Right ventricle myocardium superior (tissue), 1 donor: ENCODE results near the gene COL4A3. TPM values are rescaled to one million over a fixed set of nuclear protein-coding genes. Genes with fewer than 3 reads are reported as not detected.

Experiments used
- ATAC-seq: fragments of 200-7000 bp; cut with Tn5 transposase; one replicate; pipeline ENCODE4 v1.9.1; 2020; ENCODE audit warnings: mild to moderate bottlenecking; ENCODE audit not compliant: poor library complexity
- DNase-seq: peaks from one replicate; pipeline ENCODE4 v3.0.0-alpha.2; 2020
- intact Hi-C: fragments of 100-400 bp; cut with DNase I; formaldehyde crosslinking; loops from one replicate; pipeline ENCODE4 v1.11.2; 2022
- long read RNA-seq: library from polyadenylated mRNA; unstranded; transcript quantifications from one replicate; pipeline ENCODE4 v2.0.0, GENCODE V29; 2021
- total RNA-seq: library from RNA; stranded (reverse); fragmentation: NEBNext Ultra II Directional; extraction: Animal tissue kit (Norgen Biotek cat#: 25700); gene quantifications from one replicate; pipeline ENCODE4 v1.2.1, GENCODE V29; 2021
- donor health status: DM: no; HTN: yes; CAD: no; lungs with severe emphysema.

COL4A3 gene
- 5.8 TPM for total RNA-seq
- long read RNA-seq, partial matches to known transcripts, result 6 of 6 reads
- long read RNA-seq, other reads (novel, unspliced or antisense), result 0 of 6 reads

DNA sequence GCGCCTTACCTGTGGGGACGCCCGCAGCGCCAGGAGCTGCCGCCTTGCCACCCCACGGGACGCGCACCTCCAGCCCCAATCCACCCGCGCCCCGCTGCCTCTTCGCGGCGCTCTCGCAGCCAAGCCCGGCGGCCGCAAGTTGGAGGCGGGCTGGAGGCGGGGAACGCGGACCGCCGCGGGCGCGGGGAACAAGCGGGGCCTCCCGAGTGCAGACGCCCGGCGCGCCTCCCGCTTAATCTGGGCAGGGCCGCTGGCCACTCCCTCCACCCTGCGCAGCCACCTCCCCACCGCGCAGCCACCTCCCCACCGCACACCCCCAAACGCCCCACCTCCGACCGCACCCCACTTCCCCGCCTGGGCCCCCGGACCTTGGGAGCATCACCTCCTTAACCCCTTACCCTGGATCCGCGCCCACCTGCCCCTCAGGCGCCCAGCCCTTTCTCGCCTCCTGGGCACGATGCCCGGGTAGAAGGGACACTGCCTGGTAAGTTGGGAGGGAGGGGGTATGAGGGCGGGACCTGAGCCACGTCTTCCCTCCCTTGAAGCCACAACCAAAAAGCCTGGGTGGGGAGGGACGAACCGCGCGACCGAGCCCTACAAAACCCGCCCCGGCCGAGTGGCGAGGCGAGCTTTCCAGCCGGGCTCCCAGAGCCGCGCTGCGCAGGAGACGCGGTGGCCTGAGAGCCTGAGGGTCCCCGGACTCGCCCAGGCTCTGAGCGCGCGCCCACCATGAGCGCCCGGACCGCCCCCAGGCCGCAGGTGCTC is at the start of gene COL4A3, which contains the start of gene COL4A4:
Gene COL4A3, plus strand, starts transcription at position 627 of the 765 bp plus-strand sequence. Its CDS starts 103 bp downstream, at position 730.
Gene COL4A4, minus strand, starts transcription at position 208 of the 765 bp plus-strand sequence. CDS start 16,722 bp downstream, outside the sequence.
- intact Hi-C loops, result no loop called here
- ATAC-seq (peak; percentile 95), DNase-seq (peak; percentile 86)

DNA sequence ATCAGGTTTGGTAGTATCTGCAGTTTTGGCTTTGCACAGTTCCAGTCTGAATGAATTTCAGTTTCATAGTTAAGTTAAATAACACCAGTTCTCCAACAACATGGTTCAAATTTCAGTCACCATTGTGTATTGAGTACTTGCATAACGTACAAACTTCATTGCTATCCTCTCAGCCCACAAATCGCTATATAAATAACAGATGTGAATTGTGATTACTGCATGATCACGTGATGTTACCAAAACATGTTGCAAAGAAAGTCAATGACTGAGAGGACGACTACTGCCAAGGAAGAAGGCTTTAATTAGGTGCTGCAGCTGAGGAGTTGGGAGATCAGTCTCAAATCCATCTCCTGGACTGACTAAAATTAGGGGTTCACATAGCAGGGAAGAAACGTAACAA is 48.7 kb upstream of the COL4A3 start:
- intact Hi-C loops, result no loop called here
- ATAC-seq (no peak), DNase-seq (no peak)

DNA sequence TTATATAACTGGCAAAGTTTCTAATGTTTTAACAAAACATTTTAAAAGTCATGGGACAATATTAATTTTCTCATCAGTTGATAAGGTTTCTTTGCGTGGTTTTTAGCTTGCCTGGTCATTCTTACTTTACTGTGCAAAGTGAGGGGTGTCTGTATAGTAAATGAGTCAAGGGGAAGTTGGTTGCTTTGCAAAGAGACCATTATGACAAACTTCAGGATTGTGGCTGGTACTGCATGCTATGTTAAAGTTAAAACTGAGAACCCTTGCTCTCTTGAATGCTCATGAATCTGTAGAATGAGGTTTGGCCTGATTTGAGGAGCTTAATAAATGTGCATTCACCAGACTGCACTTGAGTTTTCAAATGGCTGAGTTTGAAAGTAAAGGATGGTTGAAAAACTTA is 47.4 kb upstream of the COL4A3 start:
- intact Hi-C loops, result no loop called here
- DNase-seq (no peak), ATAC-seq (no peak)

DNA sequence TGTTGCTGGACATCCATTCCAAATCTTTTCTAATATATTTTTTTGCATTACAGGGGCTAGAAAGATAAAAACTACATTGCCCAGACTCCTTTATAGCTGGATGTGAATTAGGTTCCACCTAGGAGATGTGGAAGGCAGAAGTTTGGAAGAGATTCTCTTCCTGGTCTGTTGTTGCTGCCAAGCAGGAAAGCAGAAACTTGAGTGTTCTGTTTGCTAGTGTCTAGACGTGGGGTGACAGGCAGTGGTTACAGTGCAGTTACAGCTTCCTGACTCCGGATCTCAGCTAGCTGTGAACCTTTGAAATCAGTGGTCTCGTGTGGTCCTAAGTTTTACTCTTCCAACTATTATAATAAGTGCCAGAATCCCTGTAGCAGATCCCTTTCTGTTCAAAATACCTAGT is 46.6 kb upstream of the COL4A3 start:
- ATAC-seq (no peak), DNase-seq (no peak)
- intact Hi-C loops, result no loop called here

DNA sequence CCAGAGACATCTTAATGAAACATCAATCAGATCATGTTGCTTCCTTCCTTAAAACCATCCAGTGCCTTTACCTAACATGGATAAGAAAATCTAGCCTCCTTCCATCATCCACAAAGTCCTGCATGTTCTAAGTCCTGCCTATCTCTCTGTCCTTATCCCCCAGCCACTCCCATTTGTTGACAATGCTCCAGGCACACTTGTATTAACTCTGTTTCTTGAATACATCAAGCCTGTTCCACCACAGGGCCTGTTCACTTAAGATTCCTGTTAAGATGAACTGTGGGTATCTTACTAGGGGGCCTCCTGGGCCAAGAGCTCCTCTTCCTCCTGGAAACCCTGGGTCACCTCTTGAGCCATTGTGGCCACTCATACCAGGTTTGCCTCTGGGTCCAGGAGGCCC is 46.1 kb upstream of the COL4A3 start:
- DNase-seq (no peak), ATAC-seq (no peak)
- intact Hi-C loops, result no loop called here

GRCh38 chr2:227123697-227124096 is 40.7 kb upstream of the COL4A3 start:
- no peak for ATAC-seq
- DNase-seq, result no peak
- intact Hi-C loops, result no loop called here

DNA sequence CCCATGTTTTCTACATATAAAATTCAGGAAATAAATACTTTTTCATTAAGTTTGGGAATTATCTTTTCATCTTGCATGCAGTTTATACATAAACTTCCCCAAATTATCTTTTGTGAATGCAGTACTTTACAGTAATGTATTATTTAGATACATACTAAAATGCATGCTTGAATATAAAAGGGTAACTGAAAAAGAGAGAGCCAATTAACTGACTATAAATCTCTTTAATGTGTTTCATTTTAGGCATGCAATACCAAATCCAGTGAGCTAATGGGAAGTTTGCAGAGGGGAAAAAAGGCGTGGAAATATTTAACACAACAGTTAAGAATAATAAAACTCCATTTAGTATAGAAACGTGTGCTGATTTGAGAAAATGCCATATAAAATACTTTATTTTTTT is 39.6 kb upstream of the COL4A3 start:
- DNase-seq, result no peak
- ATAC-seq, result no peak
- intact Hi-C loops, result no loop called here

- ATAC-seq (no peak), DNase-seq (no peak)
- intact Hi-C loops, result no loop called here
These were observed 38.9 kb upstream of the COL4A3 start for GRCh38 chr2:227125506-227125905.

GRCh38 chr2:227127201-227127600 is 37.2 kb upstream of the COL4A3 start:
- ATAC-seq (peak; percentile 26), DNase-seq (no peak)
- intact Hi-C loops, result no loop called here

DNA sequence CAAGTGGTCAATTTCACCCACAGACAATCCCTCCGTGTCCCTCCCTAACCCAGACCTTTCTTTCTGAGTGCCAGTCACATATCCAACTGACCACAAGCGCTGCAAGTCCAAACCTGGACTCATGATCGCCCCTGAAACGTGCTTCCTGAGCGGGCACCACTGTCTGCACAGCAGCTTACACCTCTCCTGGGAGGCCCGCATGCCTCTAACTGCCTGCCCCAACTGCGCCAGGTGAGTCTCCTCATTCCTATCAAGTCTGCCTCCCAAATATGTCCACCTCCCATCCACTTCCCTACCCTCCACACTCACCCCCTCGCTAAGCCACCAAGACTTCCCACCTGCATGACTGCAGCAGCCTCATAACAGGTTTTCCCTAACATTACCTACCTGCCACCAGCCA is 33.8 kb upstream of the COL4A3 start:
- intact Hi-C loops, result loop anchor here (2.0 kb wide), 1 partner anchor 110 kb away; no protein-coding TSS in a partner anchor
- DNase-seq (no peak), ATAC-seq (no peak)

- ATAC-seq (peak; percentile 64), DNase-seq (no peak)
- intact Hi-C loops, result no loop called here
These were observed 31.4 kb upstream of the COL4A3 start for GRCh38 chr2:227132986-227133385.

- no peak for DNase-seq
- intact Hi-C loops, result no loop called here
- ATAC-seq, result no peak
These were observed 29.8 kb upstream of the COL4A3 start for GRCh38 chr2:227134591-227134990.

GRCh38 chr2:227141301-227141700 is 23.1 kb upstream of the COL4A3 start:
- no peak for ATAC-seq
- DNase-seq, result no peak
- intact Hi-C loops, result no loop called here

- intact Hi-C loops, result no loop called here
- ATAC-seq, result peak; percentile 55
- DNase-seq, result no peak
These were observed 20.5 kb upstream of the COL4A3 start for GRCh38 chr2:227143895-227144294.

- intact Hi-C loops, result no loop called here
- ATAC-seq (no peak), DNase-seq (no peak)
These were observed 18.0 kb upstream of the COL4A3 start for GRCh38 chr2:227146456-227146855.

DNA sequence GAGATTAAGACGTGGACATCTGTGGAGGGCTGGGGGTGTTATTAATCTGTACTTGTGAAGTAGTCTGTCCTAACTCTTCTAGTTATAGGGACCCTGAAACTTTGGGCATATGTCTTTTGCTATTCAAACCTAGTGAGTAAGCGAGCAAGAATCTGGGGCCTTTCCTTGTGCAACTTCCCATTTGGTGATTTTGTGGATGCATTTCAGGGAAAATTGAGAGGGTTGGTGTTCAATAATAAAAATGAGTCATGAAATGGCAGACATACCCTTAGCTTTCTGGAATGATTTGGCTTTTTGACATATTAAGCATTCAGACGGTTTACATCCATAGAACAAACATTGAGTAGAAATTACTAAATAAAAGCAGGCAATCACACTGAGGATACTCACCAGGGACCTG is 17.4 kb upstream of the COL4A3 start:
- ATAC-seq (no peak), DNase-seq (no peak)
- intact Hi-C loops, result no loop called here

- no peak for ATAC-seq
These were observed 16.3 kb upstream of the COL4A3 start for GRCh38 chr2:227148106-227148505.

GRCh38 chr2:227150222-227150936 is 14.0 kb upstream of the COL4A3 start:
- DNase-seq (no peak), ATAC-seq (no peak)
- intact Hi-C loops, result no loop called here

More at GRCh38 chr2:227148106-227148505, 16.3 kb upstream of the COL4A3 start:
- intact Hi-C loops, result no loop called here
- no peak for DNase-seq

GRCh38 chr2:227152093-227152766 is 12.2 kb upstream of the COL4A3 start:
- DNase-seq (no peak), ATAC-seq (peak; percentile 8)
- intact Hi-C loops, result no loop called here
